ENCODE measurements around the gene FLOT1. TPM values are rescaled to one million over a fixed set of nuclear protein-coding genes. Genes with fewer than 3 reads are reported as not detected.
A peak's percentile ranks its signal among the peaks of the same experiment; 100 is the strongest.

Gene FLOT1
- total and polyA plus RNA-seq, 4 donors, result 153 to 222 (median 192) TPM

DNA sequence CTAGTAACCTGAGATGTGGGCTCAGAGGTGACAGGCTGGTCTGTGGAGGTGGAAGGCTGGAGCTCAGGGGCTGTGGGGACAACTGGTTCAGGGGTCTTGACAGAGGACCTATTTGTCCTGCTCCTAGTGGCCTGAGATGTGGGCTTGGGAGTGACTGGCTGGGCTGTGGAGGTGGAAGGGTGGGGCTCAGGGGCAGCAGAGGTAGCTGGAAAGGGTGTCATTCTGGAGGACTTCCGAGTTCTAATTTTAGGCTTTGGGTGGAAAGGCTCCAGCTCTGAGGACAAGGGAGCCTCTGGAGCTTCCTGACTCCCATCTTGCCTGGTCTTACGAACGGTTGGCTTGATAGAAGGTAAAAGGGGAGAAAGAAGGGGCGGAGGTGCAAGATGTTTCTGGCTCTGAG, 36.9 kb downstream of the FLOT1 start:
- DNase-seq, result peak in 1 of 2 donors; percentile 10
- ATAC-seq (ENCODE audit: low FRiP score), result no peak
- Histone ChIP-seq H3K27ac (ENCODE audit: low read depth in 1 of 2, low read length in 2 of 2) (no peak overlapping the region), H3K4me3 (ENCODE audit: low read length in 2 of 2) (no peak overlapping the region), H3K9me3 (ENCODE audit: control insufficient read depth, low read length) (no peaks in the 10 kb centered on the region), H3K27me3 (ENCODE audit: control insufficient read depth in 1 of 2, insufficient read depth in 2 of 2, low read length in 1 of 2) (no peaks in the 10 kb centered on the region), H3K36me3 (ENCODE audit: control insufficient read depth in 1 of 2, insufficient read depth in 2 of 2, low read length in 1 of 2) (peaks cover 0 to under 1% of the 10 kb centered on the region in 2 donors), H3K4me1 (ENCODE audit: control insufficient read depth in 1 of 2, insufficient read depth in 2 of 2, low read length in 2 of 2) (no peaks in the 10 kb centered on the region)
- intact Hi-C loops (cut with DNase I), result no loop called here
- 78 to 81% methylated on average over 4 of the region's 4 CpGs for WGBS, 2 donors

DNA sequence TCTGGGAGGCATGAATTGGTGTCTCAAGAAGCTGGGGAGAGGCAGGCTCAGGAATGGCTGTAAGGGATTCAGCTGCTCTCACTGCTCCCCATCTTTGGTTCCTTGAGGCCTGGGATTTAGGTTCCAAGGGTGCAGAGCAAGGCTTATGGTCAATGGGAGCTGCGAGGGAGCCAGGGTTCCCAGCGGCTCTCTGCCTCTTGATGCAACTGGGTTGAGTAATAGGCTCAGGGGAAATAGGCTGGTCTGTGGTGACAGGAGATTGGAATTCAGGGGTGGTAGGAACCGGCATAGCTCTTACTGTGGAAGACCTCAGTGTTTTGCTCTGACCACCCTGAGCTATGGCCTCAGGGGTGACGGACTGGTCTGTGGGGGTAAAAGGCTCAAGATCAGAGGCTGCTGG, 38.7 kb downstream of the FLOT1 start:
- no peaks in the 10 kb centered on the region for H3K36me3 ChIP-seq (ENCODE audit: control insufficient read depth in 1 of 2, insufficient read depth in 2 of 2, low read length in 1 of 2)
- no peak overlapping the region for H3K4me3 ChIP-seq (ENCODE audit: low read length in 2 of 2)
- no peaks in the 10 kb centered on the region for H3K27me3 ChIP-seq (ENCODE audit: control insufficient read depth in 1 of 2, insufficient read depth in 2 of 2, low read length in 1 of 2)
- DNase-seq (peak; percentile 16 to 46), ATAC-seq (ENCODE audit: low FRiP score) (no peak)
- H3K27ac ChIP-seq (ENCODE audit: low read depth in 1 of 2, low read length in 2 of 2), result no peak overlapping the region
- WGBS, 2 donors, result 92% methylated on average over 4 of the region's 4 CpGs
- intact Hi-C loops (cut with DNase I), result no loop called here
- no peaks in the 10 kb centered on the region for H3K9me3 ChIP-seq (ENCODE audit: control insufficient read depth, low read length)
- no peaks in the 10 kb centered on the region for H3K4me1 ChIP-seq (ENCODE audit: control insufficient read depth in 1 of 2, insufficient read depth in 2 of 2, low read length in 2 of 2)

DNA sequence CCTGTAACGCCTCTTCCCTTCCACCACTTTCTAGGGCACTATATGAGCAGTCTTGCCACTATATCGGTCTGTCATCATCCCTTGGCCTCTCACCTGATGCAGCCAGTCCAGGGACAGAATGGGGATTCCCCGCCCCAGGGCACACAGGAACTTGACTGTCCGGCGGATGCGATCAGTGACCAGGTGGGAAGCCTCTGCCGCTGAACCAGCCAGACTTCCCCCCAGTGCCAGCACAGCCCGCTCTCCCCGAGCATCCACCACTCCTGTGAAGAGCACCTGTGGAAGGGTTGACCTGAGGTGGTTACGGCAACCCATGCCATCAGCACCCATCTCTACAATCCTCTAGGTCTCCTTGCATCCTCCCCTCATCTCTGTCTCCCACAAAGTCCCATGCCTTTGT, 39.5 kb downstream of the FLOT1 start:
- H3K4me1 ChIP-seq (ENCODE audit: control insufficient read depth in 1 of 2, insufficient read depth in 2 of 2, low read length in 2 of 2), result no peaks in the 10 kb centered on the region
- H3K27ac ChIP-seq (ENCODE audit: low read depth in 1 of 2, low read length in 2 of 2), result no peak overlapping the region
- ATAC-seq (ENCODE audit: low FRiP score) (no peak), DNase-seq (peak; percentile 42 to 68)
- WGBS, 2 donors, result 97% methylated on average over 10 of the region's 10 CpGs
- H3K4me3 ChIP-seq (ENCODE audit: low read length in 2 of 2), result no peak overlapping the region
- H3K27me3 ChIP-seq (ENCODE audit: control insufficient read depth in 1 of 2, insufficient read depth in 2 of 2, low read length in 1 of 2), result no peaks in the 10 kb centered on the region
- H3K9me3 ChIP-seq (ENCODE audit: control insufficient read depth, low read length), result no peaks in the 10 kb centered on the region
- intact Hi-C loops (cut with DNase I), result no loop called here
- H3K36me3 ChIP-seq (ENCODE audit: control insufficient read depth in 1 of 2, insufficient read depth in 2 of 2, low read length in 1 of 2), result no peaks in the 10 kb centered on the region

DNA sequence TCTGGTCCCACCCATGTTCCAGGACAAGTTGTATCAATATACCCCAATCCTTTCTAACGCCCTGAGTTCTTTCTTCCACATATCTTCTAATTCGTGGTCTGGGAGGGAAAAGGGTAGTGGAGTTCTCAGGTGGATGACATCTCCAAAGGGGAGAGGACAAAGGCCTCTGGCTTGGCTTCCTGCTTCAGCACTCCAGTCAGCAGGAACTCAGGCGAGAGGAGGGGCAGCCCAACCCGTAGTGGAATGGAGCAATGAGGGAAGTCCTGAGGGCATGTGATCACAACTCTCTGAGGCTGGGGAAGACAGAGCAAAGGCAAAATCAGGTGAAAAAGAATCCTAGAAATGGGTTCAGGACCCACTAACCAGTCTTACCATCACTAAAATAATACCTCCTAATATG, 42.1 kb downstream of the FLOT1 start:
- H3K36me3 ChIP-seq (ENCODE audit: control insufficient read depth in 1 of 2, insufficient read depth in 2 of 2, low read length in 1 of 2), result no peaks in the 10 kb centered on the region
- H3K9me3 ChIP-seq (ENCODE audit: control insufficient read depth, low read length), result no peaks in the 10 kb centered on the region
- WGBS, 2 donors, result 74 to 75% methylated on average over 4 of the region's 4 CpGs
- no peaks in the 10 kb centered on the region for H3K4me1 ChIP-seq (ENCODE audit: control insufficient read depth in 1 of 2, insufficient read depth in 2 of 2, low read length in 2 of 2)
- no peak overlapping the region for H3K4me3 ChIP-seq (ENCODE audit: low read length in 2 of 2)
- no peaks in the 10 kb centered on the region for H3K27me3 ChIP-seq (ENCODE audit: control insufficient read depth in 1 of 2, insufficient read depth in 2 of 2, low read length in 1 of 2)
- no peak for ATAC-seq (ENCODE audit: low FRiP score)
- peak; percentile 14 to 68 for DNase-seq
- intact Hi-C loops (cut with DNase I), result no loop called here
- no peak overlapping the region for H3K27ac ChIP-seq (ENCODE audit: low read depth in 1 of 2, low read length in 2 of 2)

DNA sequence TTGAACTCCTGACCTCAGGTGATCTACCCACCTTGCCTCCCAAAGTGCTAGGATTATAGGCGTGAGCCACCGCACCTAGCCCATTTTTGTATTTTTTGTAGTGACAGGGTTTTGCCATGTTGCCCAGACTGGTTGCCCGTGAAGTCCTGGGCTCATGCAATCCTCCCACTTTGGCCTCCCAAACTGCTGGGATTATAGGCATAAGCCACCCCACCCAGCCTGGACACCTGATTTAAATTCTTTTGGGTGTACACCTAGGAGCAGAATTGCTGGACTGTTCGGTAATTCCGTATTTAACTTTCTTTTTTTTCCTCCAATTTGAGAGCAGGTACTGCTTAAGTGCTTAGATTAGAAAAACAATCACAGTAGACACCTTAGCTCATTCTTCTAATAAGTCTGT, 46.1 kb downstream of the FLOT1 start:
- Histone ChIP-seq H3K4me1 (ENCODE audit: control insufficient read depth in 1 of 2, insufficient read depth in 2 of 2, low read length in 2 of 2) (no peaks in the 10 kb centered on the region), H3K9me3 (ENCODE audit: control insufficient read depth, low read length) (no peaks in the 10 kb centered on the region), H3K27ac (ENCODE audit: low read depth in 1 of 2, low read length in 2 of 2) (no peak overlapping the region), H3K27me3 (ENCODE audit: control insufficient read depth in 1 of 2, insufficient read depth in 2 of 2, low read length in 1 of 2) (no peaks in the 10 kb centered on the region), H3K36me3 (ENCODE audit: control insufficient read depth in 1 of 2, insufficient read depth in 2 of 2, low read length in 1 of 2) (no peaks in the 10 kb centered on the region), H3K4me3 (ENCODE audit: low read length in 2 of 2) (no peak overlapping the region)
- intact Hi-C loops (cut with DNase I), result no loop called here
- ATAC-seq (ENCODE audit: low FRiP score), result no peak
- DNase-seq, result no peak
- 94% methylated on average over 5 of the region's 5 CpGs for WGBS, 2 donors

DNA sequence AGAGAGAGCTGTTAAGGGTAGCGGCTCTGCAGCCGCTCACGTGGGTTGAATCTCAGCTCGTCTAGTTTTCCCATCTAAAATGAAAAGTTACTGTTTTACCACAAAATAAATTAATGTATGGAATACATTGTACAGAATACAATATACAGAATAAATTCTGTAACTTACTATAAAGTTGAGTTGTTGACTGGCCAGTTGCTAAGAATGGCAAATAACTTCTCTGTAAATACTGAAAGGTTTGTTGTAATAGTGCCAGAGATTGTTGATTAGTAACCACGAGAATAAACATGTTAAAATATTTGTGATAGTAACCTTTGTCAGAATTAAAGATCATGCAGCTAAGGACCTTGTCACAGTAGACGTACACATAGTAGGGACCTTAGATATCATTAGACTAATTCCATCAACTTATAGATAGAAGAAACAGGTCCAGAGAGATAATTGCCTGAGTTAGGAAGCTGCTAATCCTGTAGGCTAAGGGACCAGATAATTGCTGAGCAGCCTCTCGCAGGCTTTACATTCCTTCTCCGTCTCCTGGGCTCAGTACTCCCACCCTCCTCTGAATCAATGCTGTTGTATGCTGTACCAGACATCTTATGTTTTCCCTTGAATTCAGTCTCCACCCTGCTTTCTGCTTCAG, 51.2 kb downstream of the FLOT1 start:
- WGBS, 2 donors, result 15 to 18% methylated on average over 8 of the region's 8 CpGs
- DNase-seq (no peak), ATAC-seq (ENCODE audit: low FRiP score) (no peak)
- Histone ChIP-seq H3K27me3 (ENCODE audit: control insufficient read depth in 1 of 2, insufficient read depth in 2 of 2, low read length in 1 of 2) (no peaks in the 10 kb centered on the region), H3K9me3 (ENCODE audit: control insufficient read depth, low read length) (no peaks in the 10 kb centered on the region), H3K4me3 (ENCODE audit: low read length in 2 of 2) (no peak overlapping the region), H3K4me1 (ENCODE audit: control insufficient read depth in 1 of 2, insufficient read depth in 2 of 2, low read length in 2 of 2) (no peaks in the 10 kb centered on the region), H3K36me3 (ENCODE audit: control insufficient read depth in 1 of 2, insufficient read depth in 2 of 2, low read length in 1 of 2) (no peaks in the 10 kb centered on the region), H3K27ac (ENCODE audit: low read depth in 1 of 2, low read length in 2 of 2) (peak overlapping the region in 1 of 2 donors; percentile 42)
- intact Hi-C loops (cut with DNase I), result no loop called here

DNA sequence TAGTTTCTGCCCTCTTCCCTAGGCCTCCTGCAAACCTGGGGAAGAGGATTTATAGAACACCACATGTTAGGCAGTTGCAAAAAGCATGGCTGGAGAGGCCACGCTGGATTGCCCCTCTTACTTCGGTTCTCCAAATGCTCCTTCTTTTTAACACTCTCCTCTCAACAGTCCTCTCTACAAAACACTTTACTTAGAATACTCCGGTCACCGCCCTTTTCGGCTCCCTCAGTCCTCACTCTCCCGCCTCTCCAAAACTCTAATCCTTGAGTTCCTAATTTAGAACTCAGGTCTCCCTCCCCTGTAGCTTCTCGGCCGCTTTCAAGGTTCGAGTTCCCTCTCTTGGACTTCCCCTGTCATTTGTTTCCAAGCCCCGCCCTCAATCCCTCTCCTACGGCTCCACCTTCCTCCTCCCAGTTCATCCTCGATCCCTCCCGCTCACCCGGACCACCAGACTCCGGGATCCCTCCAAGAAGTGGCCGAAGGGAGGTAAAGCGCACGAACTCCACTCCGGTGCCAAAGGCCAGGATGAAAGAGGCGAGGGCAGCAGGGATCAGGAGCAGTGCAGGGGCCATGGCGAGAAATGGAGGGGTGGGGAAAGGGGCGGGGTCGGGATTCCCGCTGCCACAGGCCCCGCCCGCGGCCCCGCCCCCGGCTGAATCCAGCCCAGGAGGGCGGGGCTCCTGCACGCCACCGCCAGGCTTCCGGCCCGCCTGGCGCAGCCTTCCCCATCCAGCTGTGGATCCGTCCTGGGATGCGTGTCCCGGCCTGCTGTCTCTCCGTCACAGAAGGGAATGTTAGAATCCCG, 51.9 kb downstream of the FLOT1 start, which contains the start of gene NRM:
TSS of gene NRM (minus strand) at position 582 of the 805 bp plus-strand sequence. CDS start at position 572, 10 bp downstream.
- WGBS, 2 donors, result 0 to 1% methylated on average over 40 of the region's 40 CpGs
- Histone ChIP-seq H3K4me1 (ENCODE audit: control insufficient read depth in 1 of 2, insufficient read depth in 2 of 2, low read length in 2 of 2) (no peaks in the 10 kb centered on the region), H3K9me3 (ENCODE audit: control insufficient read depth, low read length) (no peaks in the 10 kb centered on the region), H3K36me3 (ENCODE audit: control insufficient read depth in 1 of 2, insufficient read depth in 2 of 2, low read length in 1 of 2) (no peaks in the 10 kb centered on the region), H3K27ac (ENCODE audit: low read depth in 1 of 2, low read length in 2 of 2) (peak within 1 kb of the TSS in 1 of 2 donors; percentile 93), H3K4me3 (ENCODE audit: low read length in 2 of 2) (peak within 1 kb of the TSS; percentile 50 to 69), H3K27me3 (ENCODE audit: control insufficient read depth in 1 of 2, insufficient read depth in 2 of 2, low read length in 1 of 2) (no peaks in the 10 kb centered on the region)
- intact Hi-C loops (cut with DNase I), result no loop called here
- DNase-seq, result peak; percentile 91 to 95
- peak; percentile 76 for ATAC-seq (ENCODE audit: low FRiP score)

DNA sequence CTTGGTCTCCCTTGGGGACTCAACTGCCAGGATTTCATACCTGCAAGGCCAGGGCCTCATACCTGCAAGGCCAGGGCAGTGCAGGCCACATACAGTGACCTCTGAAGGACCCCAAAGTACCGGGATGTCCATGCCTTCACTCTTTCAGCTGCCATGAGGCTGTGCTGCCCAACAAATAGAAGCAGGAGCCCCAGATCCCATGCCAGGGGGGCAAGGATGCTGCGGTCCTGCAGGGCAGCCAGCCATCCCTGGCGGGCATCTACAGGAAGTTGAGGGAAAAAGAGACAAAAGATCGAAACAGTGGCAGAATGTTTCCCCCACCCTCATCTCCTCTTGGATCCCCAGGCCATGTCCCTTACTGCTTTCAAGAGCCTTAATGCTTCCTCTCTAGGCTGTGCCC, 52.5 kb downstream of the FLOT1 start:
- Histone ChIP-seq H3K36me3 (ENCODE audit: control insufficient read depth in 1 of 2, insufficient read depth in 2 of 2, low read length in 1 of 2) (no peaks in the 10 kb centered on the region), H3K27ac (ENCODE audit: low read depth in 1 of 2, low read length in 2 of 2) (peak overlapping the region in 1 of 2 donors; percentile 93), H3K27me3 (ENCODE audit: control insufficient read depth in 1 of 2, insufficient read depth in 2 of 2, low read length in 1 of 2) (no peaks in the 10 kb centered on the region), H3K4me1 (ENCODE audit: control insufficient read depth in 1 of 2, insufficient read depth in 2 of 2, low read length in 2 of 2) (no peaks in the 10 kb centered on the region), H3K4me3 (ENCODE audit: low read length in 2 of 2) (no peak overlapping the region), H3K9me3 (ENCODE audit: control insufficient read depth, low read length) (no peaks in the 10 kb centered on the region)
- DNase-seq (peak; percentile 40 to 69), ATAC-seq (ENCODE audit: low FRiP score) (no peak)
- intact Hi-C loops (cut with DNase I), result no loop called here
- WGBS, 2 donors, result 16 to 21% methylated on average over 4 of the region's 4 CpGs
